Breast epithelium (tissue), 3 donors: ENCODE data around the gene PMEL.

Source experiments
- CTCF ChIP-seq, 3 donors: fragments of 450-650 bp; IDR thresholded peaks; one replicate each; pipeline ENCODE4 v1.5.1; 2016 to 2017; ENCODE audit warnings: antibody characterized with exemption in 3 of 3, mild to moderate bottlenecking in 3 of 3, moderate library complexity in 3 of 3
- POLR2A ChIP-seq: fragments of 450-650 bp; IDR thresholded peaks from one replicate; pipeline ENCODE4 v1.6.1; 2016; ENCODE audit warnings: antibody characterized with exemption, mild to moderate bottlenecking, moderate library complexity
- POLR2AphosphoS5 ChIP-seq, 3 donors: sonication (generic); formaldehyde crosslinking; IDR thresholded peaks; one replicate each; pipeline ENCODE4 v1.6.1; 2017; ENCODE audit warnings: antibody characterized with exemption in 3 of 3

- TF ChIP-seq POLR2AphosphoS5 (IDR thresholded peaks at IDR 0.05) (no peak), POLR2A (no peak), CTCF (IDR thresholded peaks at IDR 0.05) (no peak)
Measured at GRCh38 chr12:55906056-55906455, 59.8 kb downstream of the PMEL start.
